H1 (cell line): ENCODE measurements around the gene TRIM32. TPM values are rescaled to one million over a fixed set of nuclear protein-coding genes. Genes with fewer than 3 reads are reported as not detected.

Source experiments
- CTCF ChIA-PET: fragments of 300-600 bp; sonication (Branson Sonifier 250); formaldehyde crosslinking; loops from one replicate; lab custom pipeline; 2021; ENCODE audit not compliant: partially characterized antibody; lab: Charles Lee
- POLR2A ChIA-PET: fragments of 300-600 bp; sonication (Branson Sonifier 250); formaldehyde crosslinking; loops from one replicate; lab custom pipeline; 2021; ENCODE audit warnings: inconsistent platforms; ENCODE audit not compliant: partially characterized antibody; lab: Charles Lee
- DNase-seq, 2 experiments: peaks; one replicate each; pipeline versions ENCODE4 v3.0.0 to v3.0.0-alpha.2; 2010 to 2022; ENCODE audit warnings: low spot score in 2 of 2, low read depth in 1 of 2, mixed read lengths in 1 of 2
- FAIRE-seq: peaks from 2 replicates; lab custom pipeline; 2011; peaks lifted over from hg19 to GRCh38; lab: Jason Lieb, UNC
- H2AFZ ChIP-seq: 2 replicates; pipeline ENCODE4 v1.8.1; 2012; ENCODE audit warnings: low read length, inconsistent platforms
- H2AK5ac ChIP-seq: 2 replicates; pipeline ENCODE4 v1.6.1; 2013; ENCODE audit warnings: low read depth, low read length
- H2BK120ac ChIP-seq: replicated peaks from 2 replicates; pipeline ENCODE3; 2013; ENCODE audit warnings: low read depth, low read length, inconsistent platforms
- H2BK12ac ChIP-seq: 2 replicates; pipeline ENCODE4 v1.6.1; 2013; ENCODE audit warnings: low read depth, low read length
- H2BK15ac ChIP-seq: 2 replicates; pipeline ENCODE4 v1.6.1; 2013; ENCODE audit warnings: low read length
- H2BK20ac ChIP-seq: 2 replicates; pipeline ENCODE4 v1.6.1; 2013; ENCODE audit warnings: low read length
- H2BK5ac ChIP-seq: 2 replicates; pipeline ENCODE4 v1.6.1; 2013; ENCODE audit warnings: low read depth, low read length
- H3K14ac ChIP-seq: 2 replicates; pipeline ENCODE4 v1.6.1; 2013; ENCODE audit warnings: inconsistent platforms; ENCODE audit not compliant: insufficient read length
- H3K18ac ChIP-seq: 2 replicates; pipeline ENCODE4 v1.6.1; 2013; ENCODE audit warnings: low read length; ENCODE audit errors: extremely low read depth
- H3K23ac ChIP-seq: 2 replicates; pipeline ENCODE4 v1.6.1; 2013; ENCODE audit warnings: inconsistent platforms; ENCODE audit not compliant: insufficient read length
- H3K23me2 ChIP-seq: 2 replicates; pipeline ENCODE4 v1.6.1; 2013; ENCODE audit warnings: low read depth, low read length
- H3K27ac ChIP-seq: 2 replicates; pipeline ENCODE4 v1.6.1; 2011; ENCODE audit warnings: low read depth, low read length, inconsistent platforms
- H3K27me3 ChIP-seq, 4 experiments: replicated peaks in 1 of 4; 1 replicate in 1 of 4; 2 replicates in 3 of 4; pipeline versions ENCODE4 v1.6.1 to v1.8.1; 2011 to 2013; ENCODE audit warnings: low read length in 3 of 4, mild to moderate bottlenecking in 3 of 4, inconsistent platforms in 2 of 4, mixed read lengths in 2 of 4, moderate library complexity in 1 of 4; ENCODE audit not compliant: control insufficient read depth in 3 of 4, insufficient read depth in 3 of 4; ENCODE audit errors: extremely low read depth in 1 of 4
- H3K36me3 ChIP-seq, 4 experiments: 2 replicates each; pipeline versions ENCODE4 v1.6.1 to v1.8.1; 2011 to 2013; ENCODE audit warnings: mild to moderate bottlenecking in 4 of 4, low read length in 3 of 4, moderate library complexity in 2 of 4, control low read depth in 1 of 4, inconsistent platforms in 1 of 4; ENCODE audit not compliant: insufficient read depth in 4 of 4, control insufficient read depth in 2 of 4
- H3K4ac ChIP-seq: replicated peaks from 2 replicates; pipeline ENCODE3; 2013; ENCODE audit warnings: low read length, low read depth, mixed read lengths, inconsistent platforms; ENCODE audit not compliant: insufficient read length
- H3K4me1 ChIP-seq, 4 experiments: replicated peaks in 1 of 4; 1 replicate in 1 of 4; 2 replicates in 3 of 4; pipeline versions ENCODE4 v1.6.1 to v1.8.1; 2011 to 2013; ENCODE audit warnings: low read length in 3 of 4, inconsistent platforms in 2 of 4, mixed read lengths in 1 of 4; ENCODE audit not compliant: insufficient read depth in 4 of 4, control insufficient read depth in 3 of 4
- H3K4me2 ChIP-seq, 2 experiments: 2 replicates each; pipeline versions ENCODE4 v1.6.1 to v1.8.1; 2011 to 2013; ENCODE audit warnings: low read depth in 2 of 2, low read length in 2 of 2, control low read depth in 1 of 2, inconsistent platforms in 1 of 2, mild to moderate bottlenecking in 1 of 2; ENCODE audit not compliant: insufficient read depth in 1 of 2
- H3K4me3 ChIP-seq, 4 experiments: fragments of 200-600, 300-600 bp in 1 of 4; sonication (generic), shearing (Covaris generic), sonication (Bioruptor Twin) in 1 of 4; 2 replicates each; pipeline versions ENCODE4 v1.5.1 to v1.8.1; 2011 to 2016; ENCODE audit warnings: low read length in 4 of 4, low read depth in 3 of 4, control low read depth in 2 of 4, inconsistent platforms in 2 of 4, mild to moderate bottlenecking in 2 of 4, mixed read lengths in 1 of 4, moderate library complexity in 1 of 4; ENCODE audit not compliant: insufficient read depth in 2 of 4; ENCODE audit errors: extremely low read depth in 1 of 4
- H3K56ac ChIP-seq: replicated peaks from 2 replicates; pipeline ENCODE3; 2013; ENCODE audit warnings: low read depth, mild to moderate bottlenecking, mixed read lengths, low read length, inconsistent platforms; ENCODE audit not compliant: insufficient read length
- H3K79me1 ChIP-seq: 2 replicates; pipeline ENCODE4 v1.6.1; 2013; ENCODE audit warnings: low read depth, low read length, control low read depth
- H3K79me2 ChIP-seq, 2 experiments: 2 replicates each; pipeline versions ENCODE4 v1.6.1 to v1.8.1; 2012 to 2013; ENCODE audit warnings: low read length in 2 of 2, mild to moderate bottlenecking in 2 of 2, inconsistent platforms in 1 of 2; ENCODE audit not compliant: insufficient read depth in 2 of 2, control insufficient read depth in 1 of 2
- H3K9ac ChIP-seq, 4 experiments: replicated peaks in 1 of 4; 1 replicate in 1 of 4; 2 replicates in 3 of 4; pipeline versions ENCODE4 v1.6.1 to v1.8.1; 2011 to 2013; ENCODE audit warnings: low read depth in 3 of 4, low read length in 3 of 4, control low read depth in 2 of 4, mild to moderate bottlenecking in 2 of 4, moderate library complexity in 2 of 4, inconsistent platforms in 1 of 4; ENCODE audit errors: extremely low read depth in 1 of 4
- H3K9me3 ChIP-seq, 2 experiments: 2 replicates each; pipeline versions ENCODE4 v1.6.1 to v1.8.1; 2012 to 2013; ENCODE audit warnings: mild to moderate bottlenecking in 2 of 2, moderate library complexity in 2 of 2, control low read depth in 1 of 2, inconsistent platforms in 1 of 2, low read depth in 1 of 2, low read length in 1 of 2, mixed read lengths in 1 of 2; ENCODE audit not compliant: insufficient read depth in 2 of 2
- H4K20me1 ChIP-seq, 2 experiments: replicated peaks in 1 of 2; 2 replicates each; pipeline versions ENCODE3 to v1.8.1; 2011 to 2013; ENCODE audit warnings: inconsistent platforms in 2 of 2, low read length in 2 of 2, mild to moderate bottlenecking in 1 of 2; ENCODE audit not compliant: insufficient read depth in 2 of 2, control insufficient read depth in 1 of 2
- H4K5ac ChIP-seq: 2 replicates; pipeline ENCODE4 v1.6.1; 2013; ENCODE audit warnings: low read length, low read depth, mixed read lengths, inconsistent platforms; ENCODE audit not compliant: insufficient read length
- H4K8ac ChIP-seq: 2 replicates; pipeline ENCODE4 v1.8.0; 2013; ENCODE audit warnings: mild to moderate bottlenecking, moderate library complexity, low read length, inconsistent platforms; ENCODE audit not compliant: insufficient read depth; ENCODE audit errors: extremely low read depth
- H4K91ac ChIP-seq: replicated peaks from 2 replicates; pipeline ENCODE3; 2013; ENCODE audit warnings: low read length, mixed read lengths, inconsistent platforms; ENCODE audit not compliant: insufficient read length
- CHD1 ChIP-seq: IDR thresholded peaks from 2 replicates; pipeline ENCODE4 v1.6.1; 2012; ENCODE audit warnings: low read depth, low read length, improper control_type of control experiment
- HDAC6 ChIP-seq: IDR thresholded peaks from one replicate; pipeline ENCODE4 v1.7.1; 2012; ENCODE audit warnings: low read depth, mild to moderate bottlenecking, inconsistent platforms, low read length, moderate library complexity
- NRF1 ChIP-seq: IDR thresholded peaks from 2 replicates; pipeline ENCODE4 v1.6.1; 2011; ENCODE audit warnings: mild to moderate bottlenecking, low read depth, low read length, improper control_type of control experiment
- WGBS, 2 experiments: shearing (Covaris generic) in 1 of 2; methylation state at CpG; one replicate each; pipeline versions ENCODE4 v1.1.6 to v1.1.7; 2013 to 2015; ENCODE audit warnings: low lambda C conversion rate in 2 of 2, mixed read lengths in 2 of 2, inconsistent platforms in 1 of 2, low coverage in 1 of 2, missing lambda C conversion rate in 1 of 2; ENCODE audit not compliant: insufficient replicate concordance in 2 of 2, insufficient coverage in 1 of 2, insufficient read length in 1 of 2; ENCODE audit errors: extremely low coverage in 1 of 2, missing lambda C conversion rate in 1 of 2; 5-methylcytosine and 5-hydroxymethylcytosine counted together
- polyA plus RNA-seq, 7 experiments: library from polyadenylated mRNA; depleted of rRNA in 3 of 7; stranded (reverse) in 5 of 7; unstranded in 2 of 7; fragments of >200 nt in 5 of 7; fragments of 200-250 nt in 2 of 7; gene quantifications; 1 replicate in 5 of 7; 2 replicates in 1 of 7; 4 replicates in 1 of 7; pipeline versions ENCODE4 v1.2.1 to v1.2.3, GENCODE V29; 2011 to 2013; ENCODE audit warnings: missing spikeins in 2 of 7, mixed read lengths in 2 of 7
- total RNA-seq: library from RNA; stranded (reverse); fragmentation: NEBNext Ultra II Directional; extraction: Animal tissue kit (Norgen Biotek cat#: 25700); gene quantifications from 2 replicates; pipeline ENCODE4 v1.2.1, GENCODE V29; 2021
- TF ChIP-seq, protein P1 (sequence below): IDR thresholded peaks from 2 replicates; pipeline ENCODE4 v1.6.1; 2012; ENCODE audit warnings: inconsistent platforms

TRIM32 gene
- total and polyA plus RNA-seq, 2 of the 8 experiments (the other 6 are each of a cell fraction or from before 2014, with no cell fraction given), result 10.5 to 17.3 TPM

DNA sequence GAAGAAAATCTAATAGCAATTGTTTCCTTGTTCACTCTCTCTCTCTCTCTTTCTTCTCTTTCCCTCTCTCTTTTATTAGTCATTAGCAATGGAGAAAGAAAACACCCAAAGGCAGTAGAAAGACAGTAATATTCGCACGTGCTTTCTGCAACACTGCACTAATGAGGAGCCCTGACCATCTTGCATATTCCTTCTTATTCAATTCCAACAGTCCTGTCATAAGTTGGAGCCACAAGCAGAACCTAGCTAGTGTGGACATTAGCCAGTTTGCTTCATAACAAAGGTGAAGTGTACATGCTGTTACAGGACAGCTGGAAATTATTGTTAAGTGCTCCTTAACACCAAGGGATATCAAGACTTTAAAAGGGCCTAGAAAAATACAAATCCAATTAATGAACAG, 63.4 kb downstream of the TRIM32 start:
- ChIA-PET POLR2A (no interaction called here), CTCF (interaction anchor here (1.1 to 2.0 kb wide), 3 partner anchors 10 to 110 kb away, joined by 4 to 6 read pairs (median 4); no protein-coding TSS in a partner anchor)
- Histone ChIP-seq H3K4me1 (no peaks in the 10 kb centered on the region), H3K9ac (no peak overlapping the region), H3K27me3 (no peaks in the 10 kb centered on the region), H3K9me3 (no peaks in the 10 kb centered on the region), H4K20me1 (no peaks in the 10 kb centered on the region), H4K5ac (no peak overlapping the region), H4K91ac (no peak overlapping the region), H3K79me1 (no peaks in the 10 kb centered on the region), H3K79me2 (no peaks in the 10 kb centered on the region), H2AFZ (no peak overlapping the region), H3K23me2 (no peaks in the 10 kb centered on the region), H4K8ac (no peak overlapping the region), H2BK12ac (no peak overlapping the region), H3K4ac (no peak overlapping the region), H3K23ac (no peak overlapping the region), H3K14ac (no peak overlapping the region), H3K18ac (no peak overlapping the region), H2BK15ac (no peak overlapping the region), H2BK5ac (no peak overlapping the region), H3K4me3 (no peak overlapping the region), H2AK5ac (no peak overlapping the region), H2BK120ac (no peak overlapping the region), H2BK20ac (no peak overlapping the region), H3K56ac (no peak overlapping the region), H3K36me3 (no peaks in the 10 kb centered on the region), H3K4me2 (no peak overlapping the region), H3K27ac (no peak overlapping the region)
- WGBS, 2 experiments, result 94% methylated on average over 2 of the region's 2 CpGs; no CpG with 5 or more reads in 1 of the 2 experiments
- DNase-seq (no peak), FAIRE-seq (no peak)
- no peak for TF ChIP-seq HDAC6
- TF ChIP-seq, protein P1, sequence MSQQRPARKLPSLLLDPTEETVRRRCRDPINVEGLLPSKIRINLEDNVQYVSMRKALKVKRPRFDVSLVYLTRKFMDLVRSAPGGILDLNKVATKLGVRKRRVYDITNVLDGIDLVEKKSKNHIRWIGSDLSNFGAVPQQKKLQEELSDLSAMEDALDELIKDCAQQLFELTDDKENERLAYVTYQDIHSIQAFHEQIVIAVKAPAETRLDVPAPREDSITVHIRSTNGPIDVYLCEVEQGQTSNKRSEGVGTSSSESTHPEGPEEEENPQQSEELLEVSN, result no peak
- TF ChIP-seq NRF1, result no peak
- no peak for TF ChIP-seq CHD1
